ENCODE data around the gene AFP. TPM values are rescaled to one million over a fixed set of nuclear protein-coding genes. Genes with fewer than 3 reads are reported as not detected.

AFP gene
- total RNA-seq, 1 donor from 2014 or later: not detected

GRCh38 chr4:73414936-73415271, 21.1 kb upstream of the AFP start:
- Mint-ChIP-seq H3K27me3 (ENCODE audit: unreplicated experiment) (no peaks in the 10 kb centered on the region), H3K4me3 (ENCODE audit: unreplicated experiment) (no peak overlapping the region), H3K27ac (ENCODE audit: unreplicated experiment) (no peak overlapping the region), H3K4me1 (ENCODE audit: low read depth, unreplicated experiment) (no peaks in the 10 kb centered on the region), H3K9me3 (ENCODE audit: unreplicated experiment) (no peaks in the 10 kb centered on the region), H3K36me3 (ENCODE audit: unreplicated experiment) (no peaks in the 10 kb centered on the region)
- TF ChIP-seq, protein P1, sequence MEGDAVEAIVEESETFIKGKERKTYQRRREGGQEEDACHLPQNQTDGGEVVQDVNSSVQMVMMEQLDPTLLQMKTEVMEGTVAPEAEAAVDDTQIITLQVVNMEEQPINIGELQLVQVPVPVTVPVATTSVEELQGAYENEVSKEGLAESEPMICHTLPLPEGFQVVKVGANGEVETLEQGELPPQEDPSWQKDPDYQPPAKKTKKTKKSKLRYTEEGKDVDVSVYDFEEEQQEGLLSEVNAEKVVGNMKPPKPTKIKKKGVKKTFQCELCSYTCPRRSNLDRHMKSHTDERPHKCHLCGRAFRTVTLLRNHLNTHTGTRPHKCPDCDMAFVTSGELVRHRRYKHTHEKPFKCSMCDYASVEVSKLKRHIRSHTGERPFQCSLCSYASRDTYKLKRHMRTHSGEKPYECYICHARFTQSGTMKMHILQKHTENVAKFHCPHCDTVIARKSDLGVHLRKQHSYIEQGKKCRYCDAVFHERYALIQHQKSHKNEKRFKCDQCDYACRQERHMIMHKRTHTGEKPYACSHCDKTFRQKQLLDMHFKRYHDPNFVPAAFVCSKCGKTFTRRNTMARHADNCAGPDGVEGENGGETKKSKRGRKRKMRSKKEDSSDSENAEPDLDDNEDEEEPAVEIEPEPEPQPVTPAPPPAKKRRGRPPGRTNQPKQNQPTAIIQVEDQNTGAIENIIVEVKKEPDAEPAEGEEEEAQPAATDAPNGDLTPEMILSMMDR (IDR thresholded peaks at IDR 0.05; ENCODE audit: partially characterized antibody, unreplicated experiment): no peak
- no peak for DNase-seq

GRCh38 chr4:73415807-73416238, 20.2 kb upstream of the AFP start:
- H3K27ac Mint-ChIP-seq (ENCODE audit: unreplicated experiment): no peak overlapping the region
- H3K4me3 Mint-ChIP-seq (ENCODE audit: unreplicated experiment): no peak overlapping the region

DNA sequence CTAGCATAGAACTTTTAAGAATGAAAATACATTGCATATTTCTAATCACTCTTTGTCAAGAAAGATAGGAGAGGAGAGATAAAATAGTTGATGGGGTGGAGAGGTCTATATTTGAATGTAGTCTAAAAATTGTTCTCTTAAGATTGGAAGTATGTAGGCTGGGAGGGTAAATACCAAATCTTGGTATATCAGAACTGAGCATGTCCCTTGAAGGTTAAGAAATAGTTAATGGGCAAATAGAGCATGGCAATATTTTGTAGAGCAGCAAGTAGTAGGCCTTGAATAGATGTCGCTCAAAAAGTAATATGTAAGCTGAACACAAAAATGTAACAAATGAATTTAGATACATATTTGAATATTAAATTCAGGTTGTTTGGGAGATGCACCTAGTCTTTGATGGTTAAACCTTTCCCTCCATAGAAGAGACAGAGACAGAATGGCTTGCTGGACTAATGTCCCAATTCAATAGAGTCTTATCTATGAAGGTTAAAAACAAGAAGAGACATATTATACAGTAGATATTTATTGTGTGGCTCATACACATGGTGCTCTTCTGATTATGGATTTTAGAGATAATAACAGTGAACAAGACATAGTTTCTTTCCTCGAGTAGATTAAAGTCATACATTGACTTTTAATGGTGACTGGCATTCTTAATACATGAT, 19.5 kb upstream of the AFP start:
- no peaks in the 10 kb centered on the region for H3K4me1 Mint-ChIP-seq (ENCODE audit: low read depth, unreplicated experiment)
- DNase-seq: no peak
- H3K9me3 Mint-ChIP-seq (ENCODE audit: unreplicated experiment): no peaks in the 10 kb centered on the region
- H3K27ac Mint-ChIP-seq (ENCODE audit: unreplicated experiment): no peak overlapping the region
- H3K36me3 Mint-ChIP-seq (ENCODE audit: unreplicated experiment): no peaks in the 10 kb centered on the region
- no peaks in the 10 kb centered on the region for H3K27me3 Mint-ChIP-seq (ENCODE audit: unreplicated experiment)
- H3K4me3 Mint-ChIP-seq (ENCODE audit: unreplicated experiment): no peak overlapping the region
- TF ChIP-seq, protein P1 (IDR thresholded peaks at IDR 0.05; ENCODE audit: partially characterized antibody, unreplicated experiment): no peak

More at GRCh38 chr4:73415807-73416238, 20.2 kb upstream of the AFP start:
- TF ChIP-seq, protein P1 (IDR thresholded peaks at IDR 0.05; ENCODE audit: partially characterized antibody, unreplicated experiment): no peak
- no peaks in the 10 kb centered on the region for H3K36me3 Mint-ChIP-seq (ENCODE audit: unreplicated experiment)
- H3K27me3 Mint-ChIP-seq (ENCODE audit: unreplicated experiment): no peaks in the 10 kb centered on the region
- H3K9me3 Mint-ChIP-seq (ENCODE audit: unreplicated experiment): no peaks in the 10 kb centered on the region
- no peak for DNase-seq
- H3K4me1 Mint-ChIP-seq (ENCODE audit: low read depth, unreplicated experiment): no peaks in the 10 kb centered on the region

DNA sequence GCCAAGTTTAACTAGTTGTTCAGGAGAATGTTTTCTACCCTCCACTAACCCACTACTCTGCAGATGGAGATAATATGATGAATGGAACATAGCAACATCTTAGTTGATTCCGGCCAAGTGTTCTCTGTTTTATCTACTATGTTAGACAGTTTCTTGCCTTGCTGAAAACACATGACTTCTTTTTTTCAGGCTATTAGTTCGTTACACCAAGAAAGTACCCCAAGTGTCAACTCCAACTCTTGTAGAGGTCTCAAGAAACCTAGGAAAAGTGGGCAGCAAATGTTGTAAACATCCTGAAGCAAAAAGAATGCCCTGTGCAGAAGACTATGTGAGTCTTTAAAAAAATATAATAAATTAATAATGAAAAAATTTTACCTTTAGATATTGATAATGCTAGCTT, 18.7 kb upstream of the AFP start:
- DNase-seq: no peak

GRCh38 chr4:73417973-73418372, 18.0 kb upstream of the AFP start:
- no peak for DNase-seq
- TF ChIP-seq, protein P1 (IDR thresholded peaks at IDR 0.05; ENCODE audit: partially characterized antibody, unreplicated experiment): no peak
- Mint-ChIP-seq H3K4me3 (ENCODE audit: unreplicated experiment) (no peak overlapping the region), H3K4me1 (ENCODE audit: low read depth, unreplicated experiment) (no peaks in the 10 kb centered on the region), H3K36me3 (ENCODE audit: unreplicated experiment) (no peaks in the 10 kb centered on the region), H3K27ac (ENCODE audit: unreplicated experiment) (no peak overlapping the region), H3K9me3 (ENCODE audit: unreplicated experiment) (no peaks in the 10 kb centered on the region), H3K27me3 (ENCODE audit: unreplicated experiment) (no peaks in the 10 kb centered on the region)

More for the DNA sequence above, 18.7 kb upstream of the AFP start:
- no peak overlapping the region for H3K4me3 Mint-ChIP-seq (ENCODE audit: unreplicated experiment)
- no peak overlapping the region for H3K27ac Mint-ChIP-seq (ENCODE audit: unreplicated experiment)
- H3K9me3 Mint-ChIP-seq (ENCODE audit: unreplicated experiment): no peaks in the 10 kb centered on the region
- TF ChIP-seq, protein P1 (IDR thresholded peaks at IDR 0.05; ENCODE audit: partially characterized antibody, unreplicated experiment): no peak
- no peaks in the 10 kb centered on the region for H3K36me3 Mint-ChIP-seq (ENCODE audit: unreplicated experiment)
- H3K4me1 Mint-ChIP-seq (ENCODE audit: low read depth, unreplicated experiment): no peaks in the 10 kb centered on the region
- H3K27me3 Mint-ChIP-seq (ENCODE audit: unreplicated experiment): no peaks in the 10 kb centered on the region
